Measurements from ENCODE around the gene PDE7B. TPM values are rescaled to one million over a fixed set of nuclear protein-coding genes. Genes with fewer than 3 reads are reported as not detected.

PDE7B gene
- total RNA-seq, 1 experiment from 2014 or later = not detected

GRCh38 chr6:136076496-136076895, 225.0 kb downstream of the PDE7B start:
- Mint-ChIP-seq H3K27ac (no peak overlapping the region), H3K4me3 (no peak overlapping the region), H3K9me3 (peaks cover 6% of the 10 kb centered on the region), H3K27me3 (ENCODE audit: low read depth) (no peaks in the 10 kb centered on the region), H3K4me1 (no peaks in the 10 kb centered on the region), H3K36me3 (no peaks in the 10 kb centered on the region)
- no peak for ATAC-seq
- no peak for DNase-seq (ENCODE audit: low spot score)
- TF ChIP-seq ZNF416 (CRISPR knock-in tag; IDR thresholded peaks at IDR 0.05) (no peak), TP53 (CRISPR knock-in tag; IDR thresholded peaks at IDR 0.05) (no peak), ZNF396 (CRISPR knock-in tag; IDR thresholded peaks at IDR 0.05; ENCODE audit: borderline replicate concordance) (no peak), NR2C2 (CRISPR knock-in tag; IDR thresholded peaks at IDR 0.05) (no peak), CREB1 (CRISPR knock-in tag; IDR thresholded peaks at IDR 0.05) (no peak), TEAD1 (CRISPR knock-in tag; IDR thresholded peaks at IDR 0.05) (no peak), ATF2 (CRISPR knock-in tag; IDR thresholded peaks at IDR 0.05; ENCODE audit: borderline replicate concordance, low read depth) (no peak), ZMAT4 (CRISPR knock-in tag; IDR thresholded peaks at IDR 0.05) (no peak), PREB (CRISPR knock-in tag; IDR thresholded peaks at IDR 0.05; ENCODE audit: borderline replicate concordance) (no peak), NR3C1 (CRISPR knock-in tag; conservative IDR thresholded peaks at IDR 0.05; ENCODE audit: low read depth) (no peak), ZNF232 (CRISPR knock-in tag; IDR thresholded peaks at IDR 0.05) (no peak), RORB (CRISPR knock-in tag; IDR thresholded peaks at IDR 0.05) (no peak), OVOL2 (CRISPR knock-in tag; IDR thresholded peaks at IDR 0.05; ENCODE audit: borderline replicate concordance) (no peak), PRRX2 (CRISPR knock-in tag; IDR thresholded peaks at IDR 0.05) (no peak)
- TF ChIP-seq, protein P1, sequence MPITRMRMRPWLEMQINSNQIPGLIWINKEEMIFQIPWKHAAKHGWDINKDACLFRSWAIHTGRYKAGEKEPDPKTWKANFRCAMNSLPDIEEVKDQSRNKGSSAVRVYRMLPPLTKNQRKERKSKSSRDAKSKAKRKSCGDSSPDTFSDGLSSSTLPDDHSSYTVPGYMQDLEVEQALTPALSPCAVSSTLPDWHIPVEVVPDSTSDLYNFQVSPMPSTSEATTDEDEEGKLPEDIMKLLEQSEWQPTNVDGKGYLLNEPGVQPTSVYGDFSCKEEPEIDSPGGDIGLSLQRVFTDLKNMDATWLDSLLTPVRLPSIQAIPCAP (CRISPR knock-in tag; IDR thresholded peaks at IDR 0.05) = no peak
- TF ChIP-seq, protein P2, sequence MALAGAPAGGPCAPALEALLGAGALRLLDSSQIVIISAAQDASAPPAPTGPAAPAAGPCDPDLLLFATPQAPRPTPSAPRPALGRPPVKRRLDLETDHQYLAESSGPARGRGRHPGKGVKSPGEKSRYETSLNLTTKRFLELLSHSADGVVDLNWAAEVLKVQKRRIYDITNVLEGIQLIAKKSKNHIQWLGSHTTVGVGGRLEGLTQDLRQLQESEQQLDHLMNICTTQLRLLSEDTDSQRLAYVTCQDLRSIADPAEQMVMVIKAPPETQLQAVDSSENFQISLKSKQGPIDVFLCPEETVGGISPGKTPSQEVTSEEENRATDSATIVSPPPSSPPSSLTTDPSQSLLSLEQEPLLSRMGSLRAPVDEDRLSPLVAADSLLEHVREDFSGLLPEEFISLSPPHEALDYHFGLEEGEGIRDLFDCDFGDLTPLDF (CRISPR knock-in tag; IDR thresholded peaks at IDR 0.05) = no peak
- TF ChIP-seq, protein P3, sequence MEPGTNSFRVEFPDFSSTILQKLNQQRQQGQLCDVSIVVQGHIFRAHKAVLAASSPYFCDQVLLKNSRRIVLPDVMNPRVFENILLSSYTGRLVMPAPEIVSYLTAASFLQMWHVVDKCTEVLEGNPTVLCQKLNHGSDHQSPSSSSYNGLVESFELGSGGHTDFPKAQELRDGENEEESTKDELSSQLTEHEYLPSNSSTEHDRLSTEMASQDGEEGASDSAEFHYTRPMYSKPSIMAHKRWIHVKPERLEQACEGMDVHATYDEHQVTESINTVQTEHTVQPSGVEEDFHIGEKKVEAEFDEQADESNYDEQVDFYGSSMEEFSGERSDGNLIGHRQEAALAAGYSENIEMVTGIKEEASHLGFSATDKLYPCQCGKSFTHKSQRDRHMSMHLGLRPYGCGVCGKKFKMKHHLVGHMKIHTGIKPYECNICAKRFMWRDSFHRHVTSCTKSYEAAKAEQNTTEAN (CRISPR knock-in tag; IDR thresholded peaks at IDR 0.05) = no peak
- TF ChIP-seq, protein P4, sequence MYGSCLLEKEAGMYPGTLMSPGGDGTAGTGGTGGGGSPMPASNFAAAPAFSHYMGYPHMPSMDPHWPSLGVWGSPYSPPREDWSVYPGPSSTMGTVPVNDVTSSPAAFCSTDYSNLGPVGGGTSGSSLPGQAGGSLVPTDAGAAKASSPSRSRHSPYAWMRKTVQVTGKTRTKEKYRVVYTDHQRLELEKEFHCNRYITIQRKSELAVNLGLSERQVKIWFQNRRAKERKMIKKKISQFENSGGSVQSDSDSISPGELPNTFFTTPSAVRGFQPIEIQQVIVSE (CRISPR knock-in tag; IDR thresholded peaks at IDR 0.05; ENCODE audit: borderline replicate concordance) = no peak
- TF ChIP-seq, protein P5, sequence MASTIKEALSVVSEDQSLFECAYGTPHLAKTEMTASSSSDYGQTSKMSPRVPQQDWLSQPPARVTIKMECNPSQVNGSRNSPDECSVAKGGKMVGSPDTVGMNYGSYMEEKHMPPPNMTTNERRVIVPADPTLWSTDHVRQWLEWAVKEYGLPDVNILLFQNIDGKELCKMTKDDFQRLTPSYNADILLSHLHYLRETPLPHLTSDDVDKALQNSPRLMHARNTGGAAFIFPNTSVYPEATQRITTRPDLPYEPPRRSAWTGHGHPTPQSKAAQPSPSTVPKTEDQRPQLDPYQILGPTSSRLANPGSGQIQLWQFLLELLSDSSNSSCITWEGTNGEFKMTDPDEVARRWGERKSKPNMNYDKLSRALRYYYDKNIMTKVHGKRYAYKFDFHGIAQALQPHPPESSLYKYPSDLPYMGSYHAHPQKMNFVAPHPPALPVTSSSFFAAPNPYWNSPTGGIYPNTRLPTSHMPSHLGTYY (CRISPR knock-in tag; IDR thresholded peaks at IDR 0.05) = no peak
- CTCF ChIA-PET = no interaction called here
- POLR2A ChIA-PET = no interaction called here

All from WTC11 (cell line).